A549 treated with AZD9567 at 1 μM for 4 hours (cell line): ENCODE data around the gene AMMECR1L. TPM values are rescaled to one million over a fixed set of nuclear protein-coding genes. Genes with fewer than 3 reads are reported as not detected.

Experiments
- total RNA-seq: library from RNA; stranded (reverse); fragments of 200-300 nt; extraction: Qiagen RNA extraction; gene quantifications from 5 replicates; pipeline ENCODE4 v1.2.3, GENCODE V29; 2022; ENCODE audit not compliant: insufficient read depth

AMMECR1L gene
- total RNA-seq, result 17.2 to 21.9 TPM (median 19.2 TPM) in 5 replicates

GRCh38 chr2:127885780-127886592, at the start of gene AMMECR1L:
TSS of gene AMMECR1L (minus strand) at chr2:127885956. CDS start at chr2:127874234, 11,722 bp downstream.

Other genes starting within 250 kb of the AMMECR1L start
- 0.06 TPM in 3 of 5 replicates, not detected in the others for gene GPR17, start 239.8 kb downstream of the AMMECR1L start, total RNA-seq
- gene LIMS2, start 210.4 kb downstream of the AMMECR1L start, total RNA-seq, result 2.9 to 7.1 TPM (median 5.4 TPM) in 5 replicates
- 3.9 to 6.2 TPM (median 5.7 TPM) in 5 replicates for gene SFT2D3, start 184.5 kb downstream of the AMMECR1L start, total RNA-seq
- 21.1 to 28.2 TPM (median 27.0 TPM) in 5 replicates for gene WDR33, start 74.8 kb downstream of the AMMECR1L start, total RNA-seq
- gene POLR2D, start 27.8 kb downstream of the AMMECR1L start, total RNA-seq, result 54.6 to 82.7 TPM (median 59.7 TPM) in 5 replicates
- 10.7 to 19.2 TPM (median 12.2 TPM) in 5 replicates for gene SAP130, start 142.1 kb upstream of the AMMECR1L start, total RNA-seq
- 18.8 to 20.9 TPM (median 19.4 TPM) in 5 replicates for gene UGGT1, start 205.2 kb upstream of the AMMECR1L start, total RNA-seq